Vagina (tissue), 2 donors: Measurements from ENCODE around the gene TSPAN12. TPM values are rescaled to one million over a fixed set of nuclear protein-coding genes. Genes with fewer than 3 reads are reported as not detected.

ENCODE experiments used
- DNase-seq, 2 donors: peaks; one replicate each; pipeline ENCODE4 v3.0.0-alpha.2; 2017; ENCODE audit errors: extremely low spot score in 2 of 2
- H3K27ac ChIP-seq: fragments of 200-600 bp; sonication (generic); one replicate; pipeline ENCODE4 v1.5.1; 2019
- H3K27me3 ChIP-seq: fragments of 200-600 bp; sonication (generic); one replicate; pipeline ENCODE4 v1.5.1; 2019
- H3K36me3 ChIP-seq, 2 donors: fragments of 200-600 bp; sonication (generic); one replicate each; pipeline ENCODE4 v1.5.1; 2017 to 2019
- H3K4me1 ChIP-seq: fragments of 200-600 bp; sonication (generic); one replicate; pipeline ENCODE4 v1.5.1; 2019
- H3K4me3 ChIP-seq, 2 donors: fragments of 200-600 bp; sonication (generic); 1 replicate in 1 of 2; 2 replicates in 1 of 2; pipeline ENCODE4 v1.5.1; 2016 to 2019
- H3K9me3 ChIP-seq: fragments of 200-600 bp; sonication (generic); one replicate; pipeline ENCODE4 v1.5.1; 2019
- CTCF ChIP-seq, 3 experiments: fragments of 450-650 bp in 2 of 3; fragments of 200-600 bp in 1 of 3; sonication (generic) in 1 of 3; IDR thresholded peaks; one replicate each; pipeline ENCODE4 v1.5.1; 2017 to 2019; ENCODE audit warnings: antibody characterized with exemption in 3 of 3, mild to moderate bottlenecking in 2 of 3, moderate library complexity in 2 of 3
- POLR2A ChIP-seq, 2 donors: fragments of 450-650 bp; IDR thresholded peaks; one replicate each; pipeline ENCODE4 v1.6.1; 2017; ENCODE audit warnings: antibody characterized with exemption in 2 of 2, mild to moderate bottlenecking in 2 of 2, moderate library complexity in 2 of 2
- POLR2AphosphoS5 ChIP-seq, 2 donors: sonication (generic); formaldehyde crosslinking; IDR thresholded peaks; one replicate each; pipeline ENCODE4 v1.9.0; 2017; ENCODE audit warnings: antibody characterized with exemption in 2 of 2, mild to moderate bottlenecking in 2 of 2, low read depth in 1 of 2; ENCODE audit not compliant: insufficient read depth in 1 of 2
- intact Hi-C: fragments of 100-400 bp; cut with DNase I; formaldehyde crosslinking; loops from one replicate; pipeline ENCODE4 v1.15.1; 2023
- total RNA-seq: library from RNA; depleted of rRNA; stranded (reverse); fragments of >200 nt; gene quantifications from one replicate; pipeline ENCODE4 v1.2.3, GENCODE V29; 2016

Gene TSPAN12
- total RNA-seq, 1 donor from 2014 or later: 9.6 TPM

DNA sequence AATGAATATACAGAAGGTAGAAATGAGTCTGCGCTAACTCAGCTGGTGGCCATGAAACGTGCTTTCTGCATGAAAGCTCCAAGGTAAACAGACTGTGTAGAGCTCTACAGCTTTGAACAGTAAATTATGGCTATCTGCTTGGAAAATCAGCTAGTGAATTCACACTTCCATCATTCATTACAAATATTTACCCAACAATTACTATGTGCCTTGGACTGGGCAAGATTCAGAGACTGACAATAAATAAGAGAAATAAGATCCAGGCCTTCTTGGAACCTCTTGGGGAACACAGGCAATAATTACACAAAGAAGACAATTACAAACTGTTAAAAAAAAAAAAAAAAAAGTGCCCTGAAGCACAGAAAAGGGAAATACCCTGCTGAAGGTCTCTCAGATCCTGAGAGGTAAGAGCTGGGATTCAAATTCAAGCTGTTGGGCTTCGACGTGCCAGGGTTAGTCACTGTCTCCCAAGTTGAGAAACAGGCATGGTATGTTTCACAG is 15.8 kb downstream of the TSPAN12 start:
- no peak overlapping the region for H3K27ac ChIP-seq
- H3K4me1 ChIP-seq: no peaks in the 10 kb centered on the region
- TF ChIP-seq POLR2A (IDR thresholded peaks at IDR 0.05): no peak
- no peak for TF ChIP-seq POLR2AphosphoS5 (IDR thresholded peaks at IDR 0.05; ENCODE audit: insufficient read depth in 1 of 2, low read depth in 1 of 2)
- TF ChIP-seq CTCF (IDR thresholded peaks at IDR 0.05): no peak
- H3K9me3 ChIP-seq: no peaks in the 10 kb centered on the region
- DNase-seq: no peak
- no peak overlapping the region for H3K4me3 ChIP-seq
- intact Hi-C loops: no loop called here
- H3K27me3 ChIP-seq: no peaks in the 10 kb centered on the region
- no peaks in the 10 kb centered on the region for H3K36me3 ChIP-seq

DNA sequence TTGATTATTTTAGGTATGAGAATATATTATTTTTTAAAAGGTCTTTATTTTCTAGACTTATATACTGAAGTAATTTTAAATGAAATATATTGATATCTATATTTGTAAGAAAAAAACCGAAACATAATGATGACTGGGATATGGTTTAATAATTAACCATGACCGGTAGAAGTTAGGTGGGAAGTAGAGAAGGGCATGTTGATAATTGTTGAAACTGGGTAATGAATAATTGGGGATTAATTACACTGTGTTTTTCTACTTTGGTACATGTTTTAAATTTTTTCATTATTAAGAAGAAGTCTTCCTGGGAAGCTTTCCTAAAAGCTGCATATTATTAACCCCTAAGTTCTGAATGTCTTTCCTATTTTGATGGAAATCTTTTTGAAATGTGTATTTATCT is 16.3 kb downstream of the TSPAN12 start:
- no peak for TF ChIP-seq POLR2A (IDR thresholded peaks at IDR 0.05)
- Histone ChIP-seq H3K4me1 (no peaks in the 10 kb centered on the region), H3K36me3 (no peaks in the 10 kb centered on the region), H3K4me3 (no peak overlapping the region), H3K27me3 (no peaks in the 10 kb centered on the region), H3K9me3 (no peaks in the 10 kb centered on the region), H3K27ac (no peak overlapping the region)
- DNase-seq: no peak
- intact Hi-C loops: no loop called here

DNA sequence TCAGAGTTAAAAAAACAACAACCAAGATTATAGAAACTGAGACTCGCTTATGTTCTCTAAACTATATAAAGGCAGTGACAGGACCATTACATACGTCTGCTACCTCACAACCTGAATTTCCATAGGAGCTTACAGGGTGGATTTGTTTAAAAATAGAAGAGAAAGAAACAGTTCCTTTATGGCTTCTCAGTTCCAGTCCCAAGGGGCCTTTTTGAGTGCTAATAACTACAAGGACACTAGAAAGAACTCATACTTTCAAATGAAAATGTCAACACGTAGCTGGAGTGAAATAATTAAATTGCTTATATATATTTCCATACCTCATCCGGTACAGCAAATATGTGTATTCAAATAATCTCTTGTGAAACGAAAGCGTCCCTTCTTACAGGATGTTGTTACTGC is 19.7 kb downstream of the TSPAN12 start:
- H3K9me3 ChIP-seq: no peaks in the 10 kb centered on the region
- H3K27me3 ChIP-seq: no peaks in the 10 kb centered on the region
- no peaks in the 10 kb centered on the region for H3K4me1 ChIP-seq
- DNase-seq: no peak
- no peak for TF ChIP-seq POLR2AphosphoS5 (IDR thresholded peaks at IDR 0.05; ENCODE audit: insufficient read depth in 1 of 2, low read depth in 1 of 2)
- intact Hi-C loops: no loop called here
- H3K4me3 ChIP-seq: no peak overlapping the region
- no peaks in the 10 kb centered on the region for H3K36me3 ChIP-seq
- no peak overlapping the region for H3K27ac ChIP-seq

DNA sequence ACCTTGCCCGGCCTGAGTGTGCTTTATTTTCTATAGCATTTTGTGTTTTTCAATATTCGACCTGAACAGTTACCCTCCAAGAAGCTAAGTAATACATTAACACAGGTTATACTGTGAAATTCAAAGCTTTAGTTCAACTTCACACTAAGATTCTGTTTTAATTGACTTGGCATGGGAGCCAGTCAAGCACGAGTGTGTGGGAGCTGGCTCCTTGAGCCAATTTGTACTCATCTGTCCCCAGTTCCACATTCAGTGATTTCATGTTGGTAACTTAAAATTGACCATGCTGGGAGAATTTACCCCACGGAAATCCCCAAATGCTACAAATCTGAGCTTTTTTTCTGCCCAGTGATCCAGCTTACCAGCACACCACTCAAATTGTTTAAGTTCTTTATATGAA is 20.3 kb downstream of the TSPAN12 start:
- H3K36me3 ChIP-seq: no peaks in the 10 kb centered on the region
- no peak overlapping the region for H3K4me3 ChIP-seq
- no peak for DNase-seq
- no peaks in the 10 kb centered on the region for H3K4me1 ChIP-seq
- intact Hi-C loops: no loop called here
- TF ChIP-seq POLR2A (IDR thresholded peaks at IDR 0.05) (no peak), POLR2AphosphoS5 (IDR thresholded peaks at IDR 0.05; ENCODE audit: insufficient read depth in 1 of 2, low read depth in 1 of 2) (no peak), CTCF (IDR thresholded peaks at IDR 0.05) (no peak)
- no peak overlapping the region for H3K27ac ChIP-seq
- H3K27me3 ChIP-seq: no peaks in the 10 kb centered on the region
- H3K9me3 ChIP-seq: no peaks in the 10 kb centered on the region

- Histone ChIP-seq H3K27me3 (no peaks in the 10 kb centered on the region), H3K4me1 (no peaks in the 10 kb centered on the region), H3K36me3 (no peaks in the 10 kb centered on the region), H3K27ac (no peak overlapping the region), H3K4me3 (no peak overlapping the region), H3K9me3 (no peaks in the 10 kb centered on the region)
- TF ChIP-seq POLR2AphosphoS5 (IDR thresholded peaks at IDR 0.05; ENCODE audit: insufficient read depth in 1 of 2, low read depth in 1 of 2) (no peak), CTCF (IDR thresholded peaks at IDR 0.05) (no peak), POLR2A (IDR thresholded peaks at IDR 0.05) (no peak)
- intact Hi-C loops: no loop called here
- no peak for DNase-seq
Observed at GRCh38 chr7:120836556-120837115, 21.3 kb downstream of the TSPAN12 start.

- no peak overlapping the region for H3K4me3 ChIP-seq
- H3K4me1 ChIP-seq: no peaks in the 10 kb centered on the region
- no peaks in the 10 kb centered on the region for H3K36me3 ChIP-seq
- H3K9me3 ChIP-seq: no peaks in the 10 kb centered on the region
- H3K27me3 ChIP-seq: no peaks in the 10 kb centered on the region
- TF ChIP-seq CTCF (IDR thresholded peaks at IDR 0.05): no peak
- TF ChIP-seq POLR2AphosphoS5 (IDR thresholded peaks at IDR 0.05; ENCODE audit: insufficient read depth in 1 of 2, low read depth in 1 of 2): no peak
- no peak for TF ChIP-seq POLR2A (IDR thresholded peaks at IDR 0.05)
- intact Hi-C loops: no loop called here
- H3K27ac ChIP-seq: no peak overlapping the region
- no peak for DNase-seq
Observed at GRCh38 chr7:120834726-120835125, 23.2 kb downstream of the TSPAN12 start.
